BLaER1 treated with 17β-estradiol and CSF1 and Interleukin-3, amounts not matched to agents 10 nM and 100 nM (cell line): ENCODE measurements around the gene PCK1.

ENCODE experiments used
- H3K27ac ChIP-seq, 11 experiments: shearing (Covaris generic); formaldehyde crosslinking; 2 replicates each; pipeline ENCODE4 v1.8.1; 2022
- H3K27me3 ChIP-seq, 11 experiments: shearing (Covaris generic); formaldehyde crosslinking; 2 replicates each; pipeline ENCODE4 v1.8.1; 2022
- H3K36me3 ChIP-seq, 11 experiments: shearing (Covaris generic); formaldehyde crosslinking; 2 replicates each; pipeline ENCODE4 v1.8.1; 2022
- H3K4me1 ChIP-seq, 10 experiments: shearing (Covaris generic); formaldehyde crosslinking; 2 replicates each; pipeline ENCODE4 v1.8.1; 2022
- H3K4me2 ChIP-seq, 11 experiments: shearing (Covaris generic); formaldehyde crosslinking; 2 replicates each; pipeline ENCODE4 v1.8.1; 2022
- H3K4me3 ChIP-seq, 10 experiments: shearing (Covaris generic); formaldehyde crosslinking; 2 replicates each; pipeline ENCODE4 v1.8.1; 2022
- H3K9ac ChIP-seq, 11 experiments: shearing (Covaris generic); formaldehyde crosslinking; 2 replicates each; pipeline ENCODE4 v1.8.1; 2022
- H3K9me3 ChIP-seq, 11 experiments: shearing (Covaris generic); formaldehyde crosslinking; replicated peaks in 1 of 11; 2 replicates each; pipeline ENCODE4 v1.8.1; 2022
- H4K20me1 ChIP-seq, 11 experiments: shearing (Covaris generic); formaldehyde crosslinking; 2 replicates each; pipeline ENCODE4 v1.8.1; 2022
- Cebpa-rat ChIP-seq, 11 experiments: shearing (Covaris generic); IDR thresholded peaks; 2 replicates each; pipeline ENCODE4 v1.8.1; 2022

Gene PCK1

GRCh38 chr20:57610261-57610952 is 49.5 kb downstream of the PCK1 start:
- H3K27ac ChIP-seq: no peak overlapping the region
- H3K9ac ChIP-seq: no peak overlapping the region
- H3K27me3 ChIP-seq: peaks cover 0 to 17% (median 6%) of the 10 kb centered on the region in 11 experiments; a peak in 10 of 22 replicates
- no peaks in the 10 kb centered on the region for H3K9me3 ChIP-seq
- peak overlapping the region in 8 of 11 experiments; percentile 15 to 41 (median 24); a peak in 10 of 22 replicates for H3K4me2 ChIP-seq
- H4K20me1 ChIP-seq: no peaks in the 10 kb centered on the region
- H3K4me1 ChIP-seq: peaks cover 0 to 34% (median 20%) of the 10 kb centered on the region in 10 experiments; a peak in 12 of 20 replicates
- H3K4me3 ChIP-seq: no peak overlapping the region
- no peaks in the 10 kb centered on the region for H3K36me3 ChIP-seq
- TF ChIP-seq Cebpa-rat (IDR thresholded peaks at IDR 0.05): no peak

GRCh38 chr20:57611586-57612311 is 50.8 kb downstream of the PCK1 start:
- Histone ChIP-seq H3K9me3 (no peaks in the 10 kb centered on the region), H3K4me3 (no peak overlapping the region), H3K9ac (no peak overlapping the region), H3K27ac (no peak overlapping the region), H4K20me1 (0 out of 22 replicates have a peak, but pooled peaks cover 0 to 11% (median 0%) of the 10 kb centered on the region in 11 experiments), H3K4me2 (no peak overlapping the region), H3K4me1 (peaks cover 0 to 47% (median 25%) of the 10 kb centered on the region in 10 experiments; a peak in 12 of 20 replicates), H3K27me3 (peaks cover 0 to 28% (median 8%) of the 10 kb centered on the region in 11 experiments; a peak in 12 of 22 replicates), H3K36me3 (no peaks in the 10 kb centered on the region)
- no peak for TF ChIP-seq Cebpa-rat (IDR thresholded peaks at IDR 0.05)

GRCh38 chr20:57612436-57612835 is 51.5 kb downstream of the PCK1 start:
- Histone ChIP-seq H3K9me3 (no peaks in the 10 kb centered on the region), H3K4me3 (no peak overlapping the region), H3K27ac (no peak overlapping the region), H3K36me3 (no peaks in the 10 kb centered on the region), H3K9ac (no peak overlapping the region), H3K4me2 (no peak overlapping the region), H3K27me3 (peaks cover 0 to 28% (median 10%) of the 10 kb centered on the region in 11 experiments; a peak in 12 of 22 replicates), H4K20me1 (peaks cover 0 to 11% (median 0%) of the 10 kb centered on the region in 11 experiments; a peak in 1 of 22 replicates), H3K4me1 (peaks cover 0 to 54% (median 29%) of the 10 kb centered on the region in 10 experiments; a peak in 15 of 20 replicates)
- no peak for TF ChIP-seq Cebpa-rat (IDR thresholded peaks at IDR 0.05)

- peaks cover 0 to 13% (median 0%) of the 10 kb centered on the region in 11 experiments; a peak in 2 of 22 replicates for H4K20me1 ChIP-seq
- H3K9ac ChIP-seq: no peak overlapping the region
- peak overlapping the region in 2 of 11 experiments; percentile 39 to 52; a peak in 3 of 22 replicates for H3K4me2 ChIP-seq
- no peak overlapping the region for H3K27ac ChIP-seq
- H3K27me3 ChIP-seq: peaks cover 0 to 28% (median 12%) of the 10 kb centered on the region in 11 experiments; a peak in 12 of 22 replicates
- H3K4me3 ChIP-seq: no peak overlapping the region
- peaks cover 0 to 59% (median 33%) of the 10 kb centered on the region in 10 experiments; a peak in 18 of 20 replicates for H3K4me1 ChIP-seq
- no peaks in the 10 kb centered on the region for H3K36me3 ChIP-seq
- TF ChIP-seq Cebpa-rat (IDR thresholded peaks at IDR 0.05): no peak
- H3K9me3 ChIP-seq: no peaks in the 10 kb centered on the region
Measured at GRCh38 chr20:57612916-57613315, 52.0 kb downstream of the PCK1 start.

GRCh38 chr20:57613481-57613921 is 52.6 kb downstream of the PCK1 start:
- no peaks in the 10 kb centered on the region for H3K9me3 ChIP-seq
- no peak overlapping the region for H3K9ac ChIP-seq
- H3K4me3 ChIP-seq: no peak overlapping the region
- H3K36me3 ChIP-seq: no peaks in the 10 kb centered on the region
- peaks cover 0 to 18% (median 0%) of the 10 kb centered on the region in 11 experiments; a peak in 2 of 22 replicates for H4K20me1 ChIP-seq
- peaks cover 0 to 32% (median 17%) of the 10 kb centered on the region in 11 experiments; a peak in 12 of 22 replicates for H3K27me3 ChIP-seq
- H3K4me1 ChIP-seq: peaks cover 5 to 65% (median 39%) of the 10 kb centered on the region in 10 experiments
- no peak overlapping the region for H3K27ac ChIP-seq
- H3K4me2 ChIP-seq: peak overlapping the region in 6 of 11 experiments; percentile 19 to 52 (median 42); a peak in 8 of 22 replicates
- no peak for TF ChIP-seq Cebpa-rat (IDR thresholded peaks at IDR 0.05)

GRCh38 chr20:57614490-57615444 is 53.9 kb downstream of the PCK1 start:
- Histone ChIP-seq H3K36me3 (no peaks in the 10 kb centered on the region), H3K4me3 (no peak overlapping the region), H3K4me1 (peaks cover 18 to 69% (median 46%) of the 10 kb centered on the region in 10 experiments), H3K9ac (no peak overlapping the region), H3K4me2 (peak overlapping the region in 7 of 11 experiments; percentile 10 to 96 (median 34); a peak in 10 of 22 replicates), H4K20me1 (peaks cover 0 to 18% (median 0%) of the 10 kb centered on the region in 11 experiments; a peak in 4 of 22 replicates), H3K27me3 (peaks cover 0 to 34% (median 22%) of the 10 kb centered on the region in 11 experiments; a peak in 12 of 22 replicates), H3K27ac (no peak overlapping the region), H3K9me3 (no peaks in the 10 kb centered on the region)
- no peak for TF ChIP-seq Cebpa-rat (IDR thresholded peaks at IDR 0.05)

- TF ChIP-seq Cebpa-rat (IDR thresholded peaks at IDR 0.05): no peak
- H3K9ac ChIP-seq: no peak overlapping the region
- H4K20me1 ChIP-seq: peaks cover 0 to 18% (median 0%) of the 10 kb centered on the region in 11 experiments; a peak in 4 of 22 replicates
- no peak overlapping the region for H3K4me3 ChIP-seq
- H3K27me3 ChIP-seq: peaks cover 0 to 38% (median 23%) of the 10 kb centered on the region in 11 experiments; a peak in 13 of 22 replicates
- no peak overlapping the region for H3K27ac ChIP-seq
- H3K9me3 ChIP-seq: no peaks in the 10 kb centered on the region
- no peaks in the 10 kb centered on the region for H3K36me3 ChIP-seq
- peak overlapping the region in 7 of 11 experiments; percentile 10 to 96 (median 34); a peak in 10 of 22 replicates for H3K4me2 ChIP-seq
- H3K4me1 ChIP-seq: peaks cover 25 to 69% (median 49%) of the 10 kb centered on the region in 10 experiments
Measured at GRCh38 chr20:57615445-57615811, 54.5 kb downstream of the PCK1 start.
